Liver (tissue), 9 donors: ENCODE results near the gene CPSF3. TPM values are rescaled to one million over a fixed set of nuclear protein-coding genes. Genes with fewer than 3 reads are reported as not detected.

Source experiments
- DNase-seq: peaks from one replicate; pipeline ENCODE4 v3.0.0-alpha.2; 2017; ENCODE audit warnings: low spot score
- H3K27ac ChIP-seq, 2 donors: one replicate each; pipeline ENCODE4 v1.7.0; 2013; ENCODE audit warnings: inconsistent platforms in 2 of 2, low read length in 2 of 2, control low read depth in 1 of 2, low read depth in 1 of 2, mild to moderate bottlenecking in 1 of 2
- H3K27me3 ChIP-seq, 4 donors: one replicate each; pipeline versions ENCODE4 v1.6.1 to v1.7.0; 2013; ENCODE audit warnings: low read length in 3 of 4, inconsistent platforms in 1 of 4, mild to moderate bottlenecking in 1 of 4, moderate library complexity in 1 of 4; ENCODE audit not compliant: control insufficient read depth in 4 of 4, insufficient read depth in 4 of 4
- H3K36me3 ChIP-seq, 4 donors: one replicate each; pipeline versions ENCODE4 v1.6.1 to v1.7.0; 2013; ENCODE audit warnings: low read length in 3 of 4, mild to moderate bottlenecking in 3 of 4, low read depth in 1 of 4, moderate library complexity in 1 of 4; ENCODE audit not compliant: control insufficient read depth in 4 of 4, insufficient read depth in 3 of 4
- H3K4me1 ChIP-seq, 4 donors: one replicate each; pipeline versions ENCODE4 v1.6.1 to v1.7.0; 2013; ENCODE audit warnings: low read length in 3 of 4, mild to moderate bottlenecking in 3 of 4, moderate library complexity in 1 of 4; ENCODE audit not compliant: control insufficient read depth in 4 of 4, insufficient read depth in 4 of 4
- H3K4me3 ChIP-seq, 3 donors: one replicate each; pipeline versions ENCODE4 v1.6.1 to v1.7.0; 2013; ENCODE audit warnings: low read length in 3 of 3, control low read depth in 1 of 3, low read depth in 1 of 3, mild to moderate bottlenecking in 1 of 3
- H3K9ac ChIP-seq, 2 donors: one replicate each; pipeline ENCODE4 v1.7.0; 2013; ENCODE audit warnings: low read length in 2 of 2, mild to moderate bottlenecking in 2 of 2, moderate library complexity in 2 of 2, control low read depth in 1 of 2, low read depth in 1 of 2
- H3K9me3 ChIP-seq, 4 donors: one replicate each; pipeline versions ENCODE4 v1.6.1 to v1.7.0; 2013; ENCODE audit warnings: low read length in 3 of 4; ENCODE audit not compliant: control insufficient read depth in 4 of 4
- EGR1 ChIP-seq, 2 donors: IDR thresholded peaks; 2 replicates each; pipeline ENCODE4 v1.6.1; 2016 to 2018; ENCODE audit warnings: antibody characterized with exemption in 2 of 2, low read depth in 2 of 2
- FOXA2 ChIP-seq: IDR thresholded peaks from 2 replicates; pipeline ENCODE4 v1.6.1; 2016; ENCODE audit warnings: antibody characterized with exemption
- GABPA ChIP-seq, 2 donors: IDR thresholded peaks in 1 of 2; conservative IDR thresholded peaks in 1 of 2; 2 replicates each; pipeline ENCODE4 v1.6.1; 2016; ENCODE audit warnings: antibody characterized with exemption in 2 of 2, mild to moderate bottlenecking in 1 of 2, moderate library complexity in 1 of 2
- HNF4A ChIP-seq, 2 donors: conservative IDR thresholded peaks; 2 replicates each; pipeline ENCODE4 v1.6.1; 2016; ENCODE audit warnings: antibody characterized with exemption in 2 of 2, mild to moderate bottlenecking in 2 of 2
- HNF4G ChIP-seq: IDR thresholded peaks from 2 replicates; pipeline ENCODE4 v1.6.1; 2016; ENCODE audit warnings: antibody characterized with exemption
- JUND ChIP-seq, 2 donors: IDR thresholded peaks; 2 replicates each; pipeline ENCODE4 v1.6.1; 2016; ENCODE audit warnings: antibody characterized with exemption in 2 of 2
- NR2F2 ChIP-seq: IDR thresholded peaks from 2 replicates; pipeline ENCODE4 v1.6.1; 2016; ENCODE audit warnings: antibody characterized with exemption
- RXRA ChIP-seq, 2 donors: IDR thresholded peaks; 2 replicates each; pipeline ENCODE4 v1.6.1; 2017 to 2018; ENCODE audit warnings: antibody characterized with exemption in 2 of 2, mild to moderate bottlenecking in 1 of 2
- SP1 ChIP-seq: IDR thresholded peaks from 2 replicates; pipeline ENCODE4 v1.6.1; 2018; ENCODE audit warnings: antibody characterized with exemption, mild to moderate bottlenecking
- WGBS: extraction: QIAGEN DNeasy Blood & Tissue Kit; methylation state at CpG from one replicate; pipeline ENCODE4 v1.1.7; 2013; 5-methylcytosine and 5-hydroxymethylcytosine counted together
- polyA plus RNA-seq, 2 donors: library from polyadenylated mRNA; stranded (reverse) in 1 of 2; unstranded in 1 of 2; fragments of 200-250 nt in 1 of 2; fragments of >200 nt in 1 of 2; fragmentation: Nextera tagmentation in 1 of 2; extraction: Ambion mirVana in 1 of 2; gene quantifications; one replicate each; pipeline versions ENCODE4 v1.2.1 to v1.2.3, GENCODE V29; 2013 to 2015
- total RNA-seq, 2 donors: library from RNA; depleted of rRNA; stranded (reverse); fragments of >200 nt; gene quantifications; one replicate each; pipeline ENCODE4 v1.2.3, GENCODE V29; 2014
- TF ChIP-seq, protein P1 (sequence below): IDR thresholded peaks from 2 replicates; pipeline ENCODE4 v1.6.1; 2016; ENCODE audit warnings: antibody characterized with exemption, mild to moderate bottlenecking
- TF ChIP-seq, protein P2 (sequence below): IDR thresholded peaks from 2 replicates; pipeline ENCODE4 v1.6.1; 2016; ENCODE audit warnings: antibody characterized with exemption
- TF ChIP-seq, protein P3 (sequence below): fragments of 150-350 bp; IDR thresholded peaks from 2 replicates; pipeline ENCODE4 v1.5.1; 2017; ENCODE audit warnings: improper control_type of control experiment, low read depth, low read length; ENCODE audit not compliant: missing input control
- TF ChIP-seq, protein P4 (sequence below): IDR thresholded peaks from 2 replicates; pipeline ENCODE4 v1.6.1; 2016; ENCODE audit warnings: antibody characterized with exemption
- donor health status: healthy.
- donor health status: healthy.
- donor health status: healthy.
- donor health status: healthy.
- donor health status: healthy.

CPSF3 gene
- total and polyA plus RNA-seq, 4 donors: 8.7 to 32.2 (median 16.9) TPM

DNA sequence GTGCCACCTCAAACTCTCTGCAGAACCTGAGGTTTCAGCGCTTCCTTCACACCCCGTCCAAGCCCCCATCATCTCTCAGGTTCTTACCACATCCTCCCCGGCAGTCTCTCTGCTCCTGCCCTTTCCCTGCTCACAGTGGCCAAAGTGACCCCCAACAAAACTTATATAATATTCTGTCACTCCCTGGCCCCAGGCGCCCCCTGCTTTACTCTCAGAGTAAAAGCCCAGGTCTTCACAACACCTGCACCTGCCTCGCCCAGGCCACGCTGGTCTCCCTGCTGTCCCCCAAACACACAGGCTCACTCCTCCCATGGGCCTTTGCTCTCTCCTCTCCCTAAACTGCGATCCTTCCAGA, 6.5 kb upstream of the CPSF3 start:
- Histone ChIP-seq H3K4me3 (no peak overlapping the region), H3K9me3 (no peaks in the 10 kb centered on the region), H3K9ac (no peak overlapping the region), H3K27ac (no peak overlapping the region), H3K36me3 (peaks cover 0 to 5% (median 3%) of the 10 kb centered on the region in 4 donors), H3K27me3 (no peaks in the 10 kb centered on the region), H3K4me1 (peaks cover 0 to 3% (median under 1%) of the 10 kb centered on the region in 4 donors)
- DNase-seq: no peak
- TF ChIP-seq HNF4G (no peak), HNF4A (conservative IDR thresholded peaks at IDR 0.05) (no peak), EGR1 (IDR thresholded peaks at IDR 0.05; ENCODE audit: low read depth in 2 of 2) (no peak), NR2F2 (no peak), FOXA2 (no peak), RXRA (IDR thresholded peaks at IDR 0.05) (no peak), JUND (IDR thresholded peaks at IDR 0.05) (no peak)
- TF ChIP-seq, protein P1, sequence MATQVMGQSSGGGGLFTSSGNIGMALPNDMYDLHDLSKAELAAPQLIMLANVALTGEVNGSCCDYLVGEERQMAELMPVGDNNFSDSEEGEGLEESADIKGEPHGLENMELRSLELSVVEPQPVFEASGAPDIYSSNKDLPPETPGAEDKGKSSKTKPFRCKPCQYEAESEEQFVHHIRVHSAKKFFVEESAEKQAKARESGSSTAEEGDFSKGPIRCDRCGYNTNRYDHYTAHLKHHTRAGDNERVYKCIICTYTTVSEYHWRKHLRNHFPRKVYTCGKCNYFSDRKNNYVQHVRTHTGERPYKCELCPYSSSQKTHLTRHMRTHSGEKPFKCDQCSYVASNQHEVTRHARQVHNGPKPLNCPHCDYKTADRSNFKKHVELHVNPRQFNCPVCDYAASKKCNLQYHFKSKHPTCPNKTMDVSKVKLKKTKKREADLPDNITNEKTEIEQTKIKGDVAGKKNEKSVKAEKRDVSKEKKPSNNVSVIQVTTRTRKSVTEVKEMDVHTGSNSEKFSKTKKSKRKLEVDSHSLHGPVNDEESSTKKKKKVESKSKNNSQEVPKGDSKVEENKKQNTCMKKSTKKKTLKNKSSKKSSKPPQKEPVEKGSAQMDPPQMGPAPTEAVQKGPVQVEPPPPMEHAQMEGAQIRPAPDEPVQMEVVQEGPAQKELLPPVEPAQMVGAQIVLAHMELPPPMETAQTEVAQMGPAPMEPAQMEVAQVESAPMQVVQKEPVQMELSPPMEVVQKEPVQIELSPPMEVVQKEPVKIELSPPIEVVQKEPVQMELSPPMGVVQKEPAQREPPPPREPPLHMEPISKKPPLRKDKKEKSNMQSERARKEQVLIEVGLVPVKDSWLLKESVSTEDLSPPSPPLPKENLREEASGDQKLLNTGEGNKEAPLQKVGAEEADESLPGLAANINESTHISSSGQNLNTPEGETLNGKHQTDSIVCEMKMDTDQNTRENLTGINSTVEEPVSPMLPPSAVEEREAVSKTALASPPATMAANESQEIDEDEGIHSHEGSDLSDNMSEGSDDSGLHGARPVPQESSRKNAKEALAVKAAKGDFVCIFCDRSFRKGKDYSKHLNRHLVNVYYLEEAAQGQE: no peak
- TF ChIP-seq, protein P2, sequence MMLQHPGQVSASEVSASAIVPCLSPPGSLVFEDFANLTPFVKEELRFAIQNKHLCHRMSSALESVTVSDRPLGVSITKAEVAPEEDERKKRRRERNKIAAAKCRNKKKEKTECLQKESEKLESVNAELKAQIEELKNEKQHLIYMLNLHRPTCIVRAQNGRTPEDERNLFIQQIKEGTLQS: no peak
- TF ChIP-seq, protein P3, sequence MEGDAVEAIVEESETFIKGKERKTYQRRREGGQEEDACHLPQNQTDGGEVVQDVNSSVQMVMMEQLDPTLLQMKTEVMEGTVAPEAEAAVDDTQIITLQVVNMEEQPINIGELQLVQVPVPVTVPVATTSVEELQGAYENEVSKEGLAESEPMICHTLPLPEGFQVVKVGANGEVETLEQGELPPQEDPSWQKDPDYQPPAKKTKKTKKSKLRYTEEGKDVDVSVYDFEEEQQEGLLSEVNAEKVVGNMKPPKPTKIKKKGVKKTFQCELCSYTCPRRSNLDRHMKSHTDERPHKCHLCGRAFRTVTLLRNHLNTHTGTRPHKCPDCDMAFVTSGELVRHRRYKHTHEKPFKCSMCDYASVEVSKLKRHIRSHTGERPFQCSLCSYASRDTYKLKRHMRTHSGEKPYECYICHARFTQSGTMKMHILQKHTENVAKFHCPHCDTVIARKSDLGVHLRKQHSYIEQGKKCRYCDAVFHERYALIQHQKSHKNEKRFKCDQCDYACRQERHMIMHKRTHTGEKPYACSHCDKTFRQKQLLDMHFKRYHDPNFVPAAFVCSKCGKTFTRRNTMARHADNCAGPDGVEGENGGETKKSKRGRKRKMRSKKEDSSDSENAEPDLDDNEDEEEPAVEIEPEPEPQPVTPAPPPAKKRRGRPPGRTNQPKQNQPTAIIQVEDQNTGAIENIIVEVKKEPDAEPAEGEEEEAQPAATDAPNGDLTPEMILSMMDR: no peak
- TF ChIP-seq, protein P4, sequence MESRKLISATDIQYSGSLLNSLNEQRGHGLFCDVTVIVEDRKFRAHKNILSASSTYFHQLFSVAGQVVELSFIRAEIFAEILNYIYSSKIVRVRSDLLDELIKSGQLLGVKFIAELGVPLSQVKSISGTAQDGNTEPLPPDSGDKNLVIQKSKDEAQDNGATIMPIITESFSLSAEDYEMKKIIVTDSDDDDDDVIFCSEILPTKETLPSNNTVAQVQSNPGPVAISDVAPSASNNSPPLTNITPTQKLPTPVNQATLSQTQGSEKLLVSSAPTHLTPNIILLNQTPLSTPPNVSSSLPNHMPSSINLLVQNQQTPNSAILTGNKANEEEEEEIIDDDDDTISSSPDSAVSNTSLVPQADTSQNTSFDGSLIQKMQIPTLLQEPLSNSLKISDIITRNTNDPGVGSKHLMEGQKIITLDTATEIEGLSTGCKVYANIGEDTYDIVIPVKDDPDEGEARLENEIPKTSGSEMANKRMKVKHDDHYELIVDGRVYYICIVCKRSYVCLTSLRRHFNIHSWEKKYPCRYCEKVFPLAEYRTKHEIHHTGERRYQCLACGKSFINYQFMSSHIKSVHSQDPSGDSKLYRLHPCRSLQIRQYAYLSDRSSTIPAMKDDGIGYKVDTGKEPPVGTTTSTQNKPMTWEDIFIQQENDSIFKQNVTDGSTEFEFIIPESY: no peak
- WGBS: 94% methylated on average over 7 of the region's 7 CpGs

DNA sequence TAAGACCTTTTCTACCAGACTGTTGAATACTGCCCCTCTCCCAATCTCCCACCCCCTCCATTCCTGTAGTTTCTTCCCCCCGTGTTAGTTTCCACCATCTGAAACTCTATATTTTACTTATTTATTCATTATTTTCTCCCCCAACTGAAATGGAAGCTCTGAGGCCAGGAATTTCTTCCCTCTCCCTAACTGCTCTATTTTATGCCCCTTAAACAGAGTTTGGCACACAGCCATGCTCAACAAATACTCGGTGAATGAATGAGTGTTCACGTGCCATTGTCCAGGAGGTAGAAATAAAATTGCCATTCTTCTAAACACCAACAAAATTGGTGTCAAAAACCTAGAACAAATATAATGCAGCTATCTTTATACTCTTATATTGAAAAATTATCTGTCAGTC, 5.7 kb upstream of the CPSF3 start:
- Histone ChIP-seq H3K27ac (no peak overlapping the region), H3K27me3 (no peaks in the 10 kb centered on the region), H3K36me3 (peaks cover 0 to 5% (median 3%) of the 10 kb centered on the region in 4 donors), H3K9me3 (no peaks in the 10 kb centered on the region), H3K4me1 (peaks cover 3 to 11% (median 7%) of the 10 kb centered on the region in 4 donors), H3K9ac (no peak overlapping the region), H3K4me3 (no peak overlapping the region)
- TF ChIP-seq, protein P3: no peak
- TF ChIP-seq JUND (IDR thresholded peaks at IDR 0.05) (no peak), FOXA2 (no peak), GABPA (IDR thresholded peaks at IDR 0.05 in 1 of 2, conservative IDR thresholded peaks at IDR 0.05 in 1 of 2) (no peak), SP1 (no peak), RXRA (IDR thresholded peaks at IDR 0.05) (no peak)
- TF ChIP-seq, protein P1: no peak
- TF ChIP-seq, protein P2: no peak
- WGBS: 90% methylated on average over 3 of the region's 3 CpGs
- DNase-seq: no peak
